Ascending aorta (tissue), 2 donors: Measurements from ENCODE around the gene CIP2A. TPM values are rescaled to one million over a fixed set of nuclear protein-coding genes. Genes with fewer than 3 reads are reported as not detected.

Experiments used
- DNase-seq, 2 donors: peaks; one replicate each; pipeline ENCODE4 v3.0.0-alpha.2; 2019; ENCODE audit warnings: low spot score in 2 of 2
- H3K27ac ChIP-seq, 2 donors: fragments of 200-600 bp; sonication (generic); one replicate each; pipeline ENCODE4 v1.5.1; 2016 to 2017; ENCODE audit warnings: mild to moderate bottlenecking in 1 of 2
- H3K27me3 ChIP-seq: fragments of 200-600 bp; sonication (generic); one replicate; pipeline ENCODE4 v1.5.1; 2017
- H3K36me3 ChIP-seq, 2 donors: fragments of 200-600 bp; sonication (generic); one replicate each; pipeline ENCODE4 v1.5.1; 2016
- H3K4me1 ChIP-seq, 2 donors: fragments of 200-600 bp; sonication (generic); one replicate each; pipeline ENCODE4 v1.5.1; 2016 to 2017; ENCODE audit warnings: mild to moderate bottlenecking in 1 of 2
- H3K4me3 ChIP-seq, 2 donors: fragments of 200-600 bp; sonication (generic); one replicate each; pipeline ENCODE4 v1.5.1; 2016 to 2017; ENCODE audit warnings: mild to moderate bottlenecking in 1 of 2
- H3K9me3 ChIP-seq, 2 donors: fragments of 200-600 bp; sonication (generic); one replicate each; pipeline ENCODE4 v1.5.1; 2016
- intact Hi-C: fragments of 100-400 bp; cut with DNase I; formaldehyde crosslinking; loops from one replicate; pipeline ENCODE4 v1.15.1; 2023
- total RNA-seq: library from RNA; depleted of rRNA; stranded (reverse); fragments of >200 nt; gene quantifications from one replicate; pipeline ENCODE4 v1.1.0, GENCODE V29; 2016
- TF ChIP-seq, protein P1 (sequence below), 3 experiments: fragments of 200-600 bp in 2 of 3; fragments of 450-650 bp in 1 of 3; sonication (generic) in 2 of 3; IDR thresholded peaks; one replicate each; pipeline ENCODE4 v1.5.1; 2016 to 2019; ENCODE audit warnings: antibody characterized with exemption in 3 of 3, mild to moderate bottlenecking in 1 of 3, moderate library complexity in 1 of 3

Gene CIP2A
- total RNA-seq, 1 donor from 2014 or later, result not detected

- Histone ChIP-seq H3K36me3 (no peaks in the 10 kb centered on the region), H3K9me3 (no peaks in the 10 kb centered on the region), H3K27ac (no peak overlapping the region), H3K4me3 (no peak overlapping the region), H3K4me1 (no peaks in the 10 kb centered on the region), H3K27me3 (no peaks in the 10 kb centered on the region)
- DNase-seq, result no peak
- intact Hi-C loops, result no loop called here
- TF ChIP-seq, protein P1, sequence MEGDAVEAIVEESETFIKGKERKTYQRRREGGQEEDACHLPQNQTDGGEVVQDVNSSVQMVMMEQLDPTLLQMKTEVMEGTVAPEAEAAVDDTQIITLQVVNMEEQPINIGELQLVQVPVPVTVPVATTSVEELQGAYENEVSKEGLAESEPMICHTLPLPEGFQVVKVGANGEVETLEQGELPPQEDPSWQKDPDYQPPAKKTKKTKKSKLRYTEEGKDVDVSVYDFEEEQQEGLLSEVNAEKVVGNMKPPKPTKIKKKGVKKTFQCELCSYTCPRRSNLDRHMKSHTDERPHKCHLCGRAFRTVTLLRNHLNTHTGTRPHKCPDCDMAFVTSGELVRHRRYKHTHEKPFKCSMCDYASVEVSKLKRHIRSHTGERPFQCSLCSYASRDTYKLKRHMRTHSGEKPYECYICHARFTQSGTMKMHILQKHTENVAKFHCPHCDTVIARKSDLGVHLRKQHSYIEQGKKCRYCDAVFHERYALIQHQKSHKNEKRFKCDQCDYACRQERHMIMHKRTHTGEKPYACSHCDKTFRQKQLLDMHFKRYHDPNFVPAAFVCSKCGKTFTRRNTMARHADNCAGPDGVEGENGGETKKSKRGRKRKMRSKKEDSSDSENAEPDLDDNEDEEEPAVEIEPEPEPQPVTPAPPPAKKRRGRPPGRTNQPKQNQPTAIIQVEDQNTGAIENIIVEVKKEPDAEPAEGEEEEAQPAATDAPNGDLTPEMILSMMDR (IDR thresholded peaks at IDR 0.05), result no peak
Measured at GRCh38 chr3:108524537-108524936, 64.7 kb downstream of the CIP2A start.

DNA sequence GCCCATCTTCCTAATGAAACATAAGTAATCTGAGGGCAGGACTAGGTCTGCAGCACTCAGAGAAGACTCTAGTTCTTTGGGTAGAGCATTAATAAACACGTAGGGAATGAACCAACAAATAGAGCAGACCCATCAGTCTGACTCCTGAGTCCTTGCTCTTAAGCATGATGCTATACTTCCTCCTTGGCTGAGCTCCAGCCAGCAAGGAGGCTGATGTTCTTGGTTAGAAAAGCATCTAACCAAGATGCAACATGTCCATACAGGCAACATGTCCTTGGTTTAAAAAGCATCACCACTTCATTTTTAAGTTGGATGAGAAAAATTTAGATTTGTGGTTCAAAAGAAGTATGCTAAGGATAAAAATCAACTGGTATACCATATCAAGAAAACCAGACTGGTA, 70.3 kb downstream of the CIP2A start:
- intact Hi-C loops, result no loop called here
- TF ChIP-seq, protein P1 (IDR thresholded peaks at IDR 0.05), result no peak
- DNase-seq, result no peak
- Histone ChIP-seq H3K36me3 (no peaks in the 10 kb centered on the region), H3K27ac (no peak overlapping the region), H3K27me3 (no peaks in the 10 kb centered on the region), H3K4me1 (no peaks in the 10 kb centered on the region), H3K9me3 (no peaks in the 10 kb centered on the region), H3K4me3 (no peak overlapping the region)

DNA sequence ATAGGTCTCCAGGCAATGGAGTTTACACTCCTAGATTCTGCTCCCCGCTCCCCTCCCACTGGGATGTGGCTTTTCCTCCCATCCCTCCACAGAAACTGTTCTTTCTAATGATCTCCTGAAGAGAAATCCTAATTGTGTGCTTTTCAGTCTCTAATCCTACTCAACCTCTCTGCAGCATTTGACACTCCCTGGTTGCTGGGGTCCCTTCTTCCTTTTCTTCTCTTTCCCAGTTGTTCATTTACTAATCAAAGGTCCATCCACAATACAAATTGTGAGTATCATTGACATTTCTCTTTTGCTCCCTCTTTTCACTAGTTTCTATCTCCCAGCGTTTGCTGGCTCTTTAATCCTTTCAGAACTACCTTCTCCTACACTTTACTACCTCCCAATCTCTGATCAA, 72.4 kb downstream of the CIP2A start:
- no peak for DNase-seq
- no peak overlapping the region for H3K27ac ChIP-seq
- no peaks in the 10 kb centered on the region for H3K4me1 ChIP-seq
- H3K4me3 ChIP-seq, result no peak overlapping the region
- H3K36me3 ChIP-seq, result no peaks in the 10 kb centered on the region
- TF ChIP-seq, protein P1 (IDR thresholded peaks at IDR 0.05), result no peak
- H3K9me3 ChIP-seq, result no peaks in the 10 kb centered on the region
- no peaks in the 10 kb centered on the region for H3K27me3 ChIP-seq
- intact Hi-C loops, result no loop called here

- TF ChIP-seq, protein P1 (IDR thresholded peaks at IDR 0.05), result no peak
- H3K4me1 ChIP-seq, result no peaks in the 10 kb centered on the region
Measured at GRCh38 chr3:108513961-108514360, 75.3 kb downstream of the CIP2A start.

GRCh38 chr3:108512671-108513070, 76.6 kb downstream of the CIP2A start:
- H3K9me3 ChIP-seq, result no peaks in the 10 kb centered on the region
- no peak overlapping the region for H3K4me3 ChIP-seq
- DNase-seq, result no peak
- no peak overlapping the region for H3K27ac ChIP-seq
- H3K4me1 ChIP-seq, result no peaks in the 10 kb centered on the region
- intact Hi-C loops, result no loop called here
- TF ChIP-seq, protein P1 (IDR thresholded peaks at IDR 0.05), result no peak
- no peaks in the 10 kb centered on the region for H3K36me3 ChIP-seq
- no peaks in the 10 kb centered on the region for H3K27me3 ChIP-seq

More at GRCh38 chr3:108513961-108514360, 75.3 kb downstream of the CIP2A start:
- Histone ChIP-seq H3K4me3 (no peak overlapping the region), H3K36me3 (no peaks in the 10 kb centered on the region), H3K27me3 (no peaks in the 10 kb centered on the region), H3K27ac (no peak overlapping the region), H3K9me3 (no peaks in the 10 kb centered on the region)
- DNase-seq, result no peak
- intact Hi-C loops, result no loop called here

- H3K4me3 ChIP-seq, result no peak overlapping the region
- no peak for DNase-seq
- H3K36me3 ChIP-seq, result no peaks in the 10 kb centered on the region
- no peak overlapping the region for H3K27ac ChIP-seq
- no peaks in the 10 kb centered on the region for H3K27me3 ChIP-seq
- TF ChIP-seq, protein P1 (IDR thresholded peaks at IDR 0.05), result no peak
- intact Hi-C loops, result no loop called here
- no peaks in the 10 kb centered on the region for H3K4me1 ChIP-seq
- no peaks in the 10 kb centered on the region for H3K9me3 ChIP-seq
Measured at GRCh38 chr3:108511490-108511889, 77.7 kb downstream of the CIP2A start.
